ENCODE results near the gene TOPBP1. TPM values are rescaled to one million over a fixed set of nuclear protein-coding genes. Genes with fewer than 3 reads are reported as not detected.

TOPBP1 gene
- total RNA-seq, 6 experiments from 2014 or later = 5.3 to 20.6 (median 8.1) TPM

- H3K4me3 ChIP-seq = no peak overlapping the region
- no peak for DNase-seq
- no peak for ATAC-seq
- TF ChIP-seq CTCF (IDR thresholded peaks at IDR 0.05) (no peak), POLR2A (IDR thresholded peaks at IDR 0.05) (no peak)
- no peaks in the 10 kb centered on the region for H3K27me3 ChIP-seq
- no peaks in the 10 kb centered on the region for H3K36me3 ChIP-seq
- WGBS (ENCODE audit: insufficient coverage, low coverage, low lambda C conversion rate, missing lambda C conversion rate) = 50% methylated on average over 1 of the region's 2 CpGs
- no peaks in the 10 kb centered on the region for H3K9me3 ChIP-seq
- intact Hi-C loops (cut with DNase I) = no loop called here
- peaks cover 0 to 13% (median 0%) of the 10 kb centered on the region in 4 donors for H3K4me1 ChIP-seq
- H3K27ac ChIP-seq = no peak overlapping the region
These were observed 37.7 kb upstream of the TOPBP1 start for GRCh38 chr3:133699467-133699866.

- H3K9me3 ChIP-seq = no peaks in the 10 kb centered on the region
- ATAC-seq (no peak), DNase-seq (no peak)
- H3K4me3 ChIP-seq = no peak overlapping the region
- H3K27me3 ChIP-seq = no peaks in the 10 kb centered on the region
- H3K36me3 ChIP-seq = no peaks in the 10 kb centered on the region
- intact Hi-C loops (cut with DNase I) = no loop called here
- no peak for TF ChIP-seq CTCF (IDR thresholded peaks at IDR 0.05)
- TF ChIP-seq POLR2A (IDR thresholded peaks at IDR 0.05) = no peak
- no peaks in the 10 kb centered on the region for H3K4me1 ChIP-seq
- 92% methylated on average over 2 of the region's 2 CpGs for WGBS (ENCODE audit: insufficient coverage, low coverage, low lambda C conversion rate, missing lambda C conversion rate)
- no peak overlapping the region for H3K27ac ChIP-seq
These were observed 36.2 kb upstream of the TOPBP1 start for GRCh38 chr3:133697960-133698359.

- ATAC-seq (no peak), DNase-seq (no peak)
- H3K4me3 ChIP-seq = no peak overlapping the region
- no peaks in the 10 kb centered on the region for H3K27me3 ChIP-seq
- H3K27ac ChIP-seq = no peak overlapping the region
- H3K9me3 ChIP-seq = no peaks in the 10 kb centered on the region
- H3K36me3 ChIP-seq = no peaks in the 10 kb centered on the region
- H3K4me1 ChIP-seq = no peaks in the 10 kb centered on the region
- no peak for TF ChIP-seq CTCF (IDR thresholded peaks at IDR 0.05)
- no peak for TF ChIP-seq POLR2A (IDR thresholded peaks at IDR 0.05)
- intact Hi-C loops (cut with DNase I) = no loop called here
- 97% methylated on average over 2 of the region's 3 CpGs for WGBS (ENCODE audit: insufficient coverage, low coverage, low lambda C conversion rate, missing lambda C conversion rate)
These were observed 33.9 kb upstream of the TOPBP1 start for GRCh38 chr3:133695560-133696171.

GRCh38 chr3:133694288-133695268 is 32.8 kb upstream of the TOPBP1 start:
- intact Hi-C loops (cut with DNase I) = no loop called here
- WGBS (ENCODE audit: insufficient coverage, low coverage, low lambda C conversion rate, missing lambda C conversion rate) = 54% methylated on average over 4 of the region's 9 CpGs
- no peak for TF ChIP-seq CTCF (IDR thresholded peaks at IDR 0.05)
- no peak for TF ChIP-seq POLR2A (IDR thresholded peaks at IDR 0.05)
- Histone ChIP-seq H3K9me3 (no peaks in the 10 kb centered on the region), H3K27ac (peak overlapping the region in 1 of 3 donors; percentile 15), H3K27me3 (no peaks in the 10 kb centered on the region), H3K36me3 (no peaks in the 10 kb centered on the region), H3K4me3 (no peak overlapping the region), H3K4me1 (no peaks in the 10 kb centered on the region)
- peak in 2 of 3 donors; percentile 67 to 69 for DNase-seq
- ATAC-seq = peak; percentile 83 to 95 (median 87)
